Measurements from ENCODE around the gene RFX4. TPM values are rescaled to one million over a fixed set of nuclear protein-coding genes. Genes with fewer than 3 reads are reported as not detected.

RFX4 gene
- total and polyA plus RNA-seq, 10 of the 15 experiments (the other 5 are each of a cell fraction or from before 2014, with no cell fraction given), result 0.02 to 0.23 TPM; not detected in 8

DNA sequence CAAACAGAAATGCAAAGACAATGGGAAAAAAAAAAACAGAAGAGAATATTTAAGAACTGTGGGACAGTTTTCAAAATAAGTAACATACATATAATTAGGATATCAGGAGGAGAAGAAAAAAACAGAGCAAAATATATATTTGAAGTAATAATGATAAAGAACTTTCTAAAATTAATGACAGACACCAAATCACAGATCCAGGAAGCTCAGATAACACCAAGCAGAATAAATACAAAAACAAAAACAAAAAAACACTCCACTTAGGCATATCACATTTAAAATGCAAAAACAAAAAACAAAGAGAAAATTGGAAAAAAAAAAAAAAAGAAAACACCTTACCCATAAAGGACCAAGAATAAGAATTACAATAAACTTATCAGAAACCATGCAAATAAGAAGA, 9.6 kb upstream of the RFX4 start:
- intact Hi-C loops (cut with micrococcal nuclease; ENCODE audit: unreplicated experiment) (no loop called here), in situ Hi-C loops (cut with MboI) (no loop called here)
- no TSS peak for BruUV-seq (replicated peaks)
- FAIRE-seq, result no peak
- no peak overlapping the region for H3K4me2 ChIP-seq (ENCODE audit: control insufficient read depth, insufficient read depth)
- RAD21 ChIA-PET (ENCODE audit: unreplicated experiment), result no interaction called here
- no peak for DNase-seq (ENCODE audit: low read depth, low spot score)
- H3K27ac ChIP-seq (ENCODE audit: control insufficient read depth, insufficient read depth), result no peak overlapping the region
- H3K4me1 ChIP-seq (ENCODE audit: control insufficient read depth, insufficient read depth, low read length), result no peaks in the 10 kb centered on the region
- no peaks in the 10 kb centered on the region for H4K20me1 ChIP-seq (ENCODE audit: control insufficient read depth, insufficient read depth)
- POLR2A ChIA-PET, result no interaction called here
- TF ChIP-seq, protein P1, sequence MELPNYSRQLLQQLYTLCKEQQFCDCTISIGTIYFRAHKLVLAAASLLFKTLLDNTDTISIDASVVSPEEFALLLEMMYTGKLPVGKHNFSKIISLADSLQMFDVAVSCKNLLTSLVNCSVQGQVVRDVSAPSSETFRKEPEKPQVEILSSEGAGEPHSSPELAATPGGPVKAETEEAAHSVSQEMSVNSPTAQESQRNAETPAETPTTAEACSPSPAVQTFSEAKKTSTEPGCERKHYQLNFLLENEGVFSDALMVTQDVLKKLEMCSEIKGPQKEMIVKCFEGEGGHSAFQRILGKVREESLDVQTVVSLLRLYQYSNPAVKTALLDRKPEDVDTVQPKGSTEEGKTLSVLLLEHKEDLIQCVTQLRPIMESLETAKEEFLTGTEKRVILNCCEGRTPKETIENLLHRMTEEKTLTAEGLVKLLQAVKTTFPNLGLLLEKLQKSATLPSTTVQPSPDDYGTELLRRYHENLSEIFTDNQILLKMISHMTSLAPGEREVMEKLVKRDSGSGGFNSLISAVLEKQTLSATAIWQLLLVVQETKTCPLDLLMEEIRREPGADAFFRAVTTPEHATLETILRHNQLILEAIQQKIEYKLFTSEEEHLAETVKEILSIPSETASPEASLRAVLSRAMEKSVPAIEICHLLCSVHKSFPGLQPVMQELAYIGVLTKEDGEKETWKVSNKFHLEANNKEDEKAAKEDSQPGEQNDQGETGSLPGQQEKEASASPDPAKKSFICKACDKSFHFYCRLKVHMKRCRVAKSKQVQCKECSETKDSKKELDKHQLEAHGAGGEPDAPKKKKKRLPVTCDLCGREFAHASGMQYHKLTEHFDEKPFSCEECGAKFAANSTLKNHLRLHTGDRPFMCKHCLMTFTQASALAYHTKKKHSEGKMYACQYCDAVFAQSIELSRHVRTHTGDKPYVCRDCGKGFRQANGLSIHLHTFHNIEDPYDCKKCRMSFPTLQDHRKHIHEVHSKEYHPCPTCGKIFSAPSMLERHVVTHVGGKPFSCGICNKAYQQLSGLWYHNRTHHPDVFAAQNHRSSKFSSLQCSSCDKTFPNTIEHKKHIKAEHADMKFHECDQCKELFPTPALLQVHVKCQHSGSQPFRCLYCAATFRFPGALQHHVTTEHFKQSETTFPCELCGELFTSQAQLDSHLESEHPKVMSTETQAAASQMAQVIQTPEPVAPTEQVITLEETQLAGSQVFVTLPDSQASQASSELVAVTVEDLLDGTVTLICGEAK (IDR thresholded peaks at IDR 0.05; ENCODE audit: borderline replicate concordance), result no peak
- no peak for TF ChIP-seq RCOR1 (conservative IDR thresholded peaks at IDR 0.05; ENCODE audit: low read depth, low read length)
- H3K27me3 ChIP-seq (replicated peaks in 1 of 2; ENCODE audit: control insufficient read depth in 2 of 2, insufficient read depth in 2 of 2, low read length in 1 of 2), result peaks cover 2 to 3% of the 10 kb centered on the region in 2 experiments; a peak in 2 of 4 replicates
- H3K36me3 ChIP-seq (ENCODE audit: control insufficient read depth in 2 of 2, insufficient read depth in 2 of 2, low read length in 1 of 2), result no peaks in the 10 kb centered on the region
- H3K79me2 ChIP-seq (ENCODE audit: control insufficient read depth, insufficient read depth, low read length), result no peaks in the 10 kb centered on the region
- H3K9me3 ChIP-seq (replicated peaks; ENCODE audit: control insufficient read depth, insufficient read depth, low read length), result no peaks in the 10 kb centered on the region
- no peak for ATAC-seq
- H2AFZ ChIP-seq (ENCODE audit: control insufficient read depth, low read depth, low read length), result no peak overlapping the region
- no peak overlapping the region for H3K4me3 ChIP-seq
- H3K9ac ChIP-seq (ENCODE audit: control insufficient read depth, insufficient read depth, low read length), result no peak overlapping the region
- SMC1A ChIA-PET (ENCODE audit: uncharacterized antibody, unreplicated experiment), result interaction anchor here (0.7 kb wide), 1 partner anchor 331 kb away, joined by 3 read pairs; no protein-coding TSS in a partner anchor
- CTCF ChIA-PET, result interaction anchor here (0.6 kb wide), 1 partner anchor 154 kb away, joined by 3 read pairs; no protein-coding TSS in a partner anchor

DNA sequence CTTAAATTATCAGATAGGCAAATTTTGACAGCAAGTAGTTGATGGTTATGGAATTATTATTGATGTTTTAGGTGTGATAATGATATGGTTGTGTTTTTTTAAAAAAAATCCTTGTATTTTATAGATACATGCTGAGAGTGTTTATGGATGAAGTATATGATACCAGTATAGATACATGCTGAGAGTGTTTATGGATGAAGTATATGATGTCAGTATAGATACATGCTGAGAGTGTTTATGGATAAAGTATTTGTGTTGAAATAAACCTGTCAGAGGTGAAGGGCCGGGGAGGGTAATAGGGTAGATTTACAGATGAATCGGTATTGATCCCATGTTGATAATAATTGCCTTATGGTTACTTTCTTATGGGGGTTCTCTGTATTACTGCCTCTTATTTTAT, 6.0 kb upstream of the RFX4 start:
- no peak overlapping the region for H3K9ac ChIP-seq (ENCODE audit: control insufficient read depth, insufficient read depth, low read length)
- H3K4me3 ChIP-seq, result no peak overlapping the region
- in situ Hi-C loops (cut with MboI), result no loop called here
- POLR2A ChIA-PET, result no interaction called here
- RAD21 ChIA-PET (ENCODE audit: unreplicated experiment), result no interaction called here
- H3K27me3 ChIP-seq (replicated peaks in 1 of 2; ENCODE audit: control insufficient read depth in 2 of 2, insufficient read depth in 2 of 2, low read length in 1 of 2), result peaks cover 2 to 3% of the 10 kb centered on the region in 2 experiments; a peak in 3 of 4 replicates
- BruUV-seq (replicated peaks), result no TSS peak
- FAIRE-seq, result no peak
- no peaks in the 10 kb centered on the region for H4K20me1 ChIP-seq (ENCODE audit: control insufficient read depth, insufficient read depth)
- SMC1A ChIA-PET (ENCODE audit: uncharacterized antibody, unreplicated experiment), result no interaction called here
- no peak for DNase-seq (ENCODE audit: low read depth, low spot score)
- H3K27ac ChIP-seq (ENCODE audit: control insufficient read depth, insufficient read depth), result no peak overlapping the region
- 79% methylated on average over 2 of the region's 2 CpGs for WGBS (ENCODE audit: insufficient coverage, insufficient replicate concordance, low lambda C conversion rate, missing lambda C conversion rate)
- H3K9me3 ChIP-seq (replicated peaks; ENCODE audit: control insufficient read depth, insufficient read depth, low read length), result no peaks in the 10 kb centered on the region
- CTCF ChIA-PET, result no interaction called here
- no peaks in the 10 kb centered on the region for H3K79me2 ChIP-seq (ENCODE audit: control insufficient read depth, insufficient read depth, low read length)
- ATAC-seq, result no peak
- H2AFZ ChIP-seq (ENCODE audit: control insufficient read depth, low read depth, low read length), result no peak overlapping the region
- no peaks in the 10 kb centered on the region for H3K4me1 ChIP-seq (ENCODE audit: control insufficient read depth, insufficient read depth, low read length)
- intact Hi-C loops (cut with micrococcal nuclease; ENCODE audit: unreplicated experiment), result no loop called here
- no peak overlapping the region for H3K4me2 ChIP-seq (ENCODE audit: control insufficient read depth, insufficient read depth)
- H3K36me3 ChIP-seq (ENCODE audit: control insufficient read depth in 2 of 2, insufficient read depth in 2 of 2, low read length in 1 of 2), result no peaks in the 10 kb centered on the region
- TF ChIP-seq, protein P2, sequence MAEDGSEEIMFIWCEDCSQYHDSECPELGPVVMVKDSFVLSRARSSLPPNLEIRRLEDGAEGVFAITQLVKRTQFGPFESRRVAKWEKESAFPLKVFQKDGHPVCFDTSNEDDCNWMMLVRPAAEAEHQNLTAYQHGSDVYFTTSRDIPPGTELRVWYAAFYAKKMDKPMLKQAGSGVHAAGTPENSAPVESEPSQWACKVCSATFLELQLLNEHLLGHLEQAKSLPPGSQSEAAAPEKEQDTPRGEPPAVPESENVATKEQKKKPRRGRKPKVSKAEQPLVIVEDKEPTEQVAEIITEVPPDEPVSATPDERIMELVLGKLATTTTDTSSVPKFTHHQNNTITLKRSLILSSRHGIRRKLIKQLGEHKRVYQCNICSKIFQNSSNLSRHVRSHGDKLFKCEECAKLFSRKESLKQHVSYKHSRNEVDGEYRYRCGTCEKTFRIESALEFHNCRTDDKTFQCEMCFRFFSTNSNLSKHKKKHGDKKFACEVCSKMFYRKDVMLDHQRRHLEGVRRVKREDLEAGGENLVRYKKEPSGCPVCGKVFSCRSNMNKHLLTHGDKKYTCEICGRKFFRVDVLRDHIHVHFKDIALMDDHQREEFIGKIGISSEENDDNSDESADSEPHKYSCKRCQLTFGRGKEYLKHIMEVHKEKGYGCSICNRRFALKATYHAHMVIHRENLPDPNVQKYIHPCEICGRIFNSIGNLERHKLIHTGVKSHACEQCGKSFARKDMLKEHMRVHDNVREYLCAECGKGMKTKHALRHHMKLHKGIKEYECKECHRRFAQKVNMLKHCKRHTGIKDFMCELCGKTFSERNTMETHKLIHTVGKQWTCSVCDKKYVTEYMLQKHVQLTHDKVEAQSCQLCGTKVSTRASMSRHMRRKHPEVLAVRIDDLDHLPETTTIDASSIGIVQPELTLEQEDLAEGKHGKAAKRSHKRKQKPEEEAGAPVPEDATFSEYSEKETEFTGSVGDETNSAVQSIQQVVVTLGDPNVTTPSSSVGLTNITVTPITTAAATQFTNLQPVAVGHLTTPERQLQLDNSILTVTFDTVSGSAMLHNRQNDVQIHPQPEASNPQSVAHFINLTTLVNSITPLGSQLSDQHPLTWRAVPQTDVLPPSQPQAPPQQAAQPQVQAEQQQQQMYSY (CRISPR knock-in tag; IDR thresholded peaks at IDR 0.05), result no peak
- TF ChIP-seq MXI1 (IDR thresholded peaks at IDR 0.05; ENCODE audit: low read depth, low read length), result no peak
- no peak for TF ChIP-seq KLF5 (IDR thresholded peaks at IDR 0.05; ENCODE audit: partially characterized antibody)
- TF ChIP-seq HDGF (IDR thresholded peaks at IDR 0.05), result no peak
- TF ChIP-seq SMC3 (IDR thresholded peaks at IDR 0.05; ENCODE audit: borderline replicate concordance, low read length), result no peak
- TF ChIP-seq YY1 (IDR thresholded peaks at IDR 0.05; ENCODE audit: low read depth, low read length), result no peak

Data from GM12878 (cell line).